HL-60 (cell line): ENCODE measurements around the gene OGFR.

ENCODE experiments used
- DNase-seq, 2 experiments: peaks; one replicate each; pipeline ENCODE4 v3.0.0-alpha.2; 2010 to 2020; ENCODE audit warnings: low read depth in 1 of 2, low spot score in 1 of 2
- H3K27ac ChIP-seq: fragments of 250-450 bp; sonication (Bioruptor Pico); replicated peaks from 2 replicates; pipeline ENCODE4 v1.5.1; 2020; ENCODE audit warnings: mild to moderate bottlenecking, moderate library complexity
- H3K27me3 ChIP-seq: fragments of 250-450 bp; sonication (Bioruptor Pico); 2 replicates; pipeline ENCODE4 v1.5.1; 2021; ENCODE audit warnings: mild to moderate bottlenecking, moderate library complexity; ENCODE audit not compliant: insufficient read depth, poor library complexity, severe bottlenecking
- H3K4me3 ChIP-seq: replicated peaks from 2 replicates; pipeline ENCODE4 v1.5.1; 2011; ENCODE audit warnings: mild to moderate bottlenecking, control low read depth, low read length; ENCODE audit not compliant: insufficient read depth
- GABPA ChIP-seq: IDR thresholded peaks from 2 replicates; pipeline ENCODE4 v1.6.1; 2012; ENCODE audit warnings: low read depth
- POLR2AphosphoS5 ChIP-seq: IDR thresholded peaks from 2 replicates; pipeline ENCODE4 v1.6.1; 2012; ENCODE audit warnings: low read depth
- SPI1 ChIP-seq: IDR thresholded peaks from 2 replicates; pipeline ENCODE4 v1.6.1; 2012; ENCODE audit warnings: low read depth, mild to moderate bottlenecking, borderline replicate concordance
- TF ChIP-seq, protein P1 (sequence below): IDR thresholded peaks from 2 replicates; pipeline ENCODE4 v1.6.1; 2012; ENCODE audit warnings: low read depth; ENCODE audit not compliant: insufficient replicate concordance
- TF ChIP-seq, protein P2 (sequence below): IDR thresholded peaks from one replicate; pipeline ENCODE4 v1.5.1; 2011; ENCODE audit warnings: low read length, control low read depth, inconsistent platforms; ENCODE audit not compliant: insufficient read depth

OGFR gene

DNA sequence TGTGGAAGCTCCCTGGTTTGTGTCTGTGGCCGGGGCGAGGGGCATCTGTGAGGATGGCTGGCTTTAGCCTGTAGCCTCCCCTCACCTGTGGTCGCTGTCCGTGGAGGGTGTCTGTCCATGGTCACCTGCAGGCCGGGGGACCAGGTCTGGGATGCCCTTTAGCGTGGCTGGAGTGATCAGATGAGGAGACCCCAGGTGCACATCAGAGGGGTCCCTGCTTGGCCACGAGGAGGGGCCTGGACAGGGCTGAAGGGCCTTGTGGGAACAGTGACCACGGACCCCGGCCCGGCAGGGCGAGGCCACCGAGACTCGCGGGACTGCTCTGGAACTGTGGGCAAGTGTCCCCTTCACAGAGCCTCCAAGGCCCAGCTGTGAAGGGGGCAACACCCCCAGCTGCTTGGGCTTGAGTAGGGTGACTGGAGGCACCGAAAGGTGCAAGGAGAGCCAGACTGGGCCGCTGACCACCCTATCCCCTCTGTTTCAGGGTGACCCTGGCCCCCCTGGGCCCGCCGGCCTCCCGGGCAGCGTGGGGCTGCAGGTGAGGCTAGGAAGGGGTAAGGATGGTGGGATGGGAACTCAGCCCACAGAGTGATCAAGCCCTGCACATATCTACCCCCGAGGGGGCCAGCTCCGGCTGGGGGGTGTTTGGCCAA lies 20.8 kb downstream of the OGFR start:
- DNase-seq = no peak
- TF ChIP-seq SPI1 = no peak
- TF ChIP-seq GABPA = no peak
- TF ChIP-seq, protein P1, sequence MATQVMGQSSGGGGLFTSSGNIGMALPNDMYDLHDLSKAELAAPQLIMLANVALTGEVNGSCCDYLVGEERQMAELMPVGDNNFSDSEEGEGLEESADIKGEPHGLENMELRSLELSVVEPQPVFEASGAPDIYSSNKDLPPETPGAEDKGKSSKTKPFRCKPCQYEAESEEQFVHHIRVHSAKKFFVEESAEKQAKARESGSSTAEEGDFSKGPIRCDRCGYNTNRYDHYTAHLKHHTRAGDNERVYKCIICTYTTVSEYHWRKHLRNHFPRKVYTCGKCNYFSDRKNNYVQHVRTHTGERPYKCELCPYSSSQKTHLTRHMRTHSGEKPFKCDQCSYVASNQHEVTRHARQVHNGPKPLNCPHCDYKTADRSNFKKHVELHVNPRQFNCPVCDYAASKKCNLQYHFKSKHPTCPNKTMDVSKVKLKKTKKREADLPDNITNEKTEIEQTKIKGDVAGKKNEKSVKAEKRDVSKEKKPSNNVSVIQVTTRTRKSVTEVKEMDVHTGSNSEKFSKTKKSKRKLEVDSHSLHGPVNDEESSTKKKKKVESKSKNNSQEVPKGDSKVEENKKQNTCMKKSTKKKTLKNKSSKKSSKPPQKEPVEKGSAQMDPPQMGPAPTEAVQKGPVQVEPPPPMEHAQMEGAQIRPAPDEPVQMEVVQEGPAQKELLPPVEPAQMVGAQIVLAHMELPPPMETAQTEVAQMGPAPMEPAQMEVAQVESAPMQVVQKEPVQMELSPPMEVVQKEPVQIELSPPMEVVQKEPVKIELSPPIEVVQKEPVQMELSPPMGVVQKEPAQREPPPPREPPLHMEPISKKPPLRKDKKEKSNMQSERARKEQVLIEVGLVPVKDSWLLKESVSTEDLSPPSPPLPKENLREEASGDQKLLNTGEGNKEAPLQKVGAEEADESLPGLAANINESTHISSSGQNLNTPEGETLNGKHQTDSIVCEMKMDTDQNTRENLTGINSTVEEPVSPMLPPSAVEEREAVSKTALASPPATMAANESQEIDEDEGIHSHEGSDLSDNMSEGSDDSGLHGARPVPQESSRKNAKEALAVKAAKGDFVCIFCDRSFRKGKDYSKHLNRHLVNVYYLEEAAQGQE = no peak
- TF ChIP-seq, protein P2, sequence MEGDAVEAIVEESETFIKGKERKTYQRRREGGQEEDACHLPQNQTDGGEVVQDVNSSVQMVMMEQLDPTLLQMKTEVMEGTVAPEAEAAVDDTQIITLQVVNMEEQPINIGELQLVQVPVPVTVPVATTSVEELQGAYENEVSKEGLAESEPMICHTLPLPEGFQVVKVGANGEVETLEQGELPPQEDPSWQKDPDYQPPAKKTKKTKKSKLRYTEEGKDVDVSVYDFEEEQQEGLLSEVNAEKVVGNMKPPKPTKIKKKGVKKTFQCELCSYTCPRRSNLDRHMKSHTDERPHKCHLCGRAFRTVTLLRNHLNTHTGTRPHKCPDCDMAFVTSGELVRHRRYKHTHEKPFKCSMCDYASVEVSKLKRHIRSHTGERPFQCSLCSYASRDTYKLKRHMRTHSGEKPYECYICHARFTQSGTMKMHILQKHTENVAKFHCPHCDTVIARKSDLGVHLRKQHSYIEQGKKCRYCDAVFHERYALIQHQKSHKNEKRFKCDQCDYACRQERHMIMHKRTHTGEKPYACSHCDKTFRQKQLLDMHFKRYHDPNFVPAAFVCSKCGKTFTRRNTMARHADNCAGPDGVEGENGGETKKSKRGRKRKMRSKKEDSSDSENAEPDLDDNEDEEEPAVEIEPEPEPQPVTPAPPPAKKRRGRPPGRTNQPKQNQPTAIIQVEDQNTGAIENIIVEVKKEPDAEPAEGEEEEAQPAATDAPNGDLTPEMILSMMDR = no peak
- TF ChIP-seq POLR2AphosphoS5 = no peak
- no peaks in the 10 kb centered on the region for H3K27me3 ChIP-seq
- H3K27ac ChIP-seq = no peak overlapping the region
- H3K4me3 ChIP-seq = no peak overlapping the region

DNA sequence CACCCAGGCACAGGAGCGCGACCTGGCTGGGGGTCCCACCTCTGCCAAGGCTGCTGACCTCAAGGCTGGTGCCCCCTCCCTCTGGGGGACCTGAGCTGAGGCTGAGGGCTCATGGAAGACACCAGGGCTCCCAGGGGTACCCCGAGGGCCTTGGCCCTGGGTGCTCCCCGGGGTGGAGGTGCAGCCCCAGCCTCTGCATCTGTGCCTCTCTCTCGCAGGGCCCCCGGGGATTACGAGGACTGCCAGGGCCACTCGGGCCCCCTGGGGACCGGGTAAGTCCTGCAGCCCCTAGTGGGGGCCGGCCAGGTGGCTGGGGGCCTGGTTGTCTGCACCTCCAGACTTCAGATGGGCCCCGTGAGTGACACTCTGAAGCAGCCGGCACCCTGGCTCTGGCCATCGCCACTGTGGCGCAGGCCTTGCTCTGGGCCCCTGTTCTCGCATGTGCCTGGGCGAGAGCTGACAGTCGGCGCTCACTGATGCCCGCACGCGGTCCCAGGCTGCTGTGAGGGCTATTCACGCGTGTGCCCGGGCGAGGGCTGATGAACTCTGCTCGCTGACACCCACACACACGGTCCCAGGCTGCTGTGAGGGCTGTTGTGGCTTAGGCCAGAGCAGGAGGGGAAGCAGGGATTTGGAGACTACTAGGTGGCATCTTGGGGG lies 21.5 kb downstream of the OGFR start:
- Histone ChIP-seq H3K4me3 (no peak overlapping the region), H3K27ac (no peak overlapping the region), H3K27me3 (no peaks in the 10 kb centered on the region)
- TF ChIP-seq, protein P1 = no peak
- TF ChIP-seq GABPA (no peak), SPI1 (no peak), POLR2AphosphoS5 (no peak)
- TF ChIP-seq, protein P2 = no peak
- no peak for DNase-seq

DNA sequence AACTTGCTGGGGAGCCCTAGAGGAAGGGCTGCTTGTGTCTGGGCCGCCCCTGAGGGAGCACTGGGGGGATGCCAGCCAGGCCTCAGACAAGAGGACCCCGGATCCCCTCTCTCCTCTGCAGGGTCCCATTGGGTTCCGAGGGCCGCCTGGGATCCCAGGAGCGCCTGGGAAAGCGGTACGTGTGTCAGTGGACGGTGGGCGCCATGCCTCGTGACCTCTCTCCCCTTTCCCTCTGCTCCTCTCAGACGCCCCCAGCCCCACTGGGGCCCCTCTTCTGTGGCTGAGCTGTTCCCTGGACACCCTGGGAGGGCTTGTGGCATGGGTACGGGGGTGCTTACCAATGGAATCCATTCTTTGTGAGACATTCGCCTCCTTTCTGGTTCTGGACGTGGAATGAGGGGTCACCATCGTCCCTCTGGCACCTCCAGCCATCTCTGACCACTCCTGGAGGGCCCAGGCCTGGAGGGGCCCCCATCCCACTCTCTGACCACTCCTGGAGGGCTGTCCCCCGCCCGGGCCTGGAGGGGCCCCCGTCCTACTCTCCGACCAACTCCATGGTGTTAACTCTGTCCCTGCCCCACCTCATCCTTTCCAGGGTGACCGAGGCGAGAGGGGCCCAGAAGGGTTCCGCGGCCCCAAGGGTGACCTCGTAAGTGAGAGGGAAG lies 22.1 kb downstream of the OGFR start:
- Histone ChIP-seq H3K4me3 (no peak overlapping the region), H3K27me3 (no peaks in the 10 kb centered on the region), H3K27ac (no peak overlapping the region)
- no peak for DNase-seq
- TF ChIP-seq, protein P2 = no peak
- TF ChIP-seq, protein P1 = no peak
- TF ChIP-seq POLR2AphosphoS5 (no peak), GABPA (no peak), SPI1 (no peak)
